Activated T-cell treated with anti-CD3 and anti-CD28 coated beads for 4 hours (primary cell): ENCODE measurements around the gene SLC45A1.
"Not testable (repeated sequence)": the region's sequence is repeated elsewhere in the genome, so short reads cannot be mapped to it uniquely, and the experiment has no call there.

Experiments used
- DNase-seq: peaks from one replicate; pipeline ENCODE4 v3.0.0-alpha.2; 2020

The SLC45A1 gene

DNA sequence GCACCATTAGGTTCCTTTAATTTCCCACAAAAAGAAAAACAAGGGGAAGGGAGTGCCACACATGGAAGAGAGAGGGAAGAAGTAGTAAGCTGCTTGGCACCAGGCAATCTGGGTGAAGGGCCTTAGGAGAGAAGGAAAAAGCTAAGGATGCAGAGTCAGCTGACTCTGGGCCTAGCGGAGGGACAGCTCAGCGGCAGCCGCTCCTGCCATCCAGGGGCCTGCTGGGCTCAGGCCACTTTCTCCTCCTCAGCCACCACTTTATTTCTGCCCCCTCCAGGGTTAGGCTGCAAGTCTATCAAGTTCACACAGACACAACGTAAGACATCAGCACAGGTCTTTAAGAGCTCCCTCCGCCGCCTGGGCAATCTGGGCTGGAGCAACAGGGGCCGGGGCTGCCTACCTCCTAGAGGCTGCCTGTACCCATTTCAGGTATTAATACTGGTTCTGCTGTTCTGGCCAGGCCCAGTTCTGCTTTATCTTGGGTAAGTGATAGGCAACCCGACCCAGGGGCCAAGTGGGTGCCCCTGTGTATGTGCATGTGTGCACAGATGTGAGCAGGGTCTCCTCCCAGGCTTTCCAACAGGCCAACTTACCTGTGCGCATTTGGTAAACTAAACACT is 53.6 kb downstream of the SLC45A1 start:
- no peak for DNase-seq

GRCh38 chr1:8373125-8373524 is 55.2 kb downstream of the SLC45A1 start:
- DNase-seq = no peak

GRCh38 chr1:8373581-8374241 is 55.8 kb downstream of the SLC45A1 start:
- no peak for DNase-seq

DNA sequence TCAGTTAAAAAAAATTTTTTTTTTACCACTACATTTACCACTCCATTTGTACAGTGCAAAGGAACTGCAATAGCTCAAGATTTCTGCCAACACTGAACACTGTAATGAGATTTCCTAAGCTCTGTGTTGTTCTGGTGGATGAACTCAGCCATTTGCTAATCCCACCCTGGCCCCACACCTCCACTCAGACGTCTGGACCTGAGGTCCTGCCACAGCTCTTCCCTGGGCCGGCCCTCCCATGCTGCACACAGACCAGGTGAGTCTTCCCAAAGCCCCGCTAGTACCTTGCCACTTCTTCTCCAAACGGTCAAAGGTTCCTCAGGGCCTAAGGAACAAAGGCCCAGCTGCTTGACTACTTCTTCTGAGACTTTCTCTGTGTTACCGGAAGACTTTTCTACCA is 56.4 kb downstream of the SLC45A1 start:
- DNase-seq = no peak

DNA sequence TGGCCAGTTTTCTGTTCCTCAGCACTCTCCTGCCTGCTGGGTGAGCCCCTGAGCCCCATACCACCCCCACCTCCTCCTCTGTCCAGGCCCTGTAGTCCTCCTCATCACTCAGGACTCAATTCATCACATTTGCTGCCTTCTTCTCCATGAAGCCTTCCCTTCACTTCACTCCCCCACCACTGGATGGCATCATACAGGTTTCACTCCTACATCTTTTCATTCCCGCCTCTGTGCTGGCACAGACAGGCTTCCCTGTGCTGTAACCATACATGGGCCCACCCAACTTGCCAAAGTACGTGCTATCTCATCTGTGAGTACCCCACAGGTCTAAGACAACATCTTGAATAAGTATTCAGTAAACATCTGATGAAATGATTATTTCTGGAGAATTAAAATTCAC is 56.9 kb downstream of the SLC45A1 start:
- DNase-seq = no peak

GRCh38 chr1:8376358-8376840 is 58.5 kb downstream of the SLC45A1 start:
- no peak for DNase-seq

GRCh38 chr1:8377271-8377981 is 59.5 kb downstream of the SLC45A1 start:
- no peak for DNase-seq

GRCh38 chr1:8378178-8378577 is 60.3 kb downstream of the SLC45A1 start:
- no peak for DNase-seq

DNA sequence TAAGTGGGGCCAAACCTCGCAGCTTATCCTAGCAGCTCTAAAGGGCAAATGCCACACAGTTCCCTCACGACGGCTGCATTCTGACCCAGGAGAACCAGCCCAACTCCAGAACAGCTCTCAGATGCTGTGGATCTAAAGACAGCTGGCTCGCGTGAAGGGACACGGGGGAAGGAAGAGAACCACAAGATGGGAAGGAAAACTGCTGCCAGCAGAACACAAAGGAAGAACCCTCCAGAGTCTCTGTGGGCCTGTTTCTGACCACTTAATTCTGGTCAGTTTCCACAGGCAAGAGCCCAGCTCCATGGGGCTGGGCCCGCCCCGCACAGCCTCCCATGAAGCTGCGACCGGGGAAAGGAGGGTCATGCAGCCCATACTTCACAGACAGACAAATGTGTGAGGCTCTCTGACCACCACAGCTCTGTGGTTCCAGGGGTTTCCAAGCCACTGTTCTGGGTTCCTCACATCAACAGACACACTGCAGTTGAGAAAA is 61.1 kb downstream of the SLC45A1 start:
- no peak for DNase-seq

GRCh38 chr1:8379513-8380186 is 61.7 kb downstream of the SLC45A1 start:
- DNase-seq = no peak

DNA sequence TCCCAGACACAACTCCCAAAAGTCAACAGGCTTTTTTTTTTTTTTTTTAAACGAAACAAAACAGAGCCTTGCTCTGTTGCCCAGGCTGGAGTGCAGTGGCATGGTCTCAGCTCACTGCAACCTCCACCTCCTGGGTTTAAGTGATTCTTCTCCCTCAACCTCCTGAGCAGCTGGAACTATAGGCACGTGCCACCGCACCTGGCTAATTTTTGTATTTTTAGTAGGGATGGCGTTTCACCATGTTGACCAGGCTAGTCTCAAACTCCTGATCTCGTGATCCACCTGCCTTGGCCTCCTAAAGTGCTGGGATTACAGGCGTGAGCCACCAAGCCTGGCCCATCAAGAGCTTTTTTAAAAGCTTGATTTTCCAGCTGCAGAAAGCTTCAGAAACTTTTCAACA is 62.4 kb downstream of the SLC45A1 start:
- DNase-seq = not testable (repeated sequence)

DNA sequence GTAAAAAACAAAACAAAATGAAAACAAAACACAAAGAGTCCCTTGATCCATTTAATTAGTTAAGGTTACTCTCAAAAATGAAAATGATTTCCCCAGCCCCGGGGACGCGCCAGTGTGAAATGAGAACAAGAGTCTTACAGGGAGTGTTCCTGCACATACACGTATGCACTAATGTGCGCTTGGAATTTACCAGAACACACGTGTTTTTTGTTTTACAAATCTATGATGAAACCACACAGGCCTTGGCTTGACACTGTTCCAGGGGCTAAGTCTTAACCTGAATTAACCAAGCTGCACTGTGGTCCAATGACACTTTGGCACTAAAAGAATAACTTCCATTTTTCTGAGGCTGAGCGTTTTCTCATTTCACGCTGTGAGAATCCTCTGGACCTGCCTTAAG is 63.7 kb downstream of the SLC45A1 start:
- DNase-seq = no peak

DNA sequence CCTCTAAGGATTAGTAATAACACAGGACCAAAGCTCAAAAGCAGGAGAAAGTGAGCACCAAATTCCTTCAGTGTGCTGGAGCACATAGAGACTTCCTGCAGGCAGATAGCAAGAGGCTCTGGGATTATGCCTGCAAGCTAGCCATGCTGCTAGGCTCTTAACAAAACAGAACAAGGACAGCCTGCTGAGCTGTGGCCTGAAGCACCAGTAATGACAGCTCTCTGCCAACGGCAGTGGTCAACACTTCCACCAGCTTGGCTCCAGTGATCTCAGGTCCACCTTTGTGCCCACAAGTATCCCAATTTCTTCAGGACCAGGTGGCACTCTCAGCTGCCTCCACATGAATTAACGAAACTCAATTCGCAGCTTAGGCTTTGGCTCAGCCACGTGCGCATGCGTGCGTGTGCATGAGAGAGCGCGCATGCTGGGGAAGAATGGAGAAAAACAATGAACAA is 64.2 kb downstream of the SLC45A1 start:
- DNase-seq = no peak

DNA sequence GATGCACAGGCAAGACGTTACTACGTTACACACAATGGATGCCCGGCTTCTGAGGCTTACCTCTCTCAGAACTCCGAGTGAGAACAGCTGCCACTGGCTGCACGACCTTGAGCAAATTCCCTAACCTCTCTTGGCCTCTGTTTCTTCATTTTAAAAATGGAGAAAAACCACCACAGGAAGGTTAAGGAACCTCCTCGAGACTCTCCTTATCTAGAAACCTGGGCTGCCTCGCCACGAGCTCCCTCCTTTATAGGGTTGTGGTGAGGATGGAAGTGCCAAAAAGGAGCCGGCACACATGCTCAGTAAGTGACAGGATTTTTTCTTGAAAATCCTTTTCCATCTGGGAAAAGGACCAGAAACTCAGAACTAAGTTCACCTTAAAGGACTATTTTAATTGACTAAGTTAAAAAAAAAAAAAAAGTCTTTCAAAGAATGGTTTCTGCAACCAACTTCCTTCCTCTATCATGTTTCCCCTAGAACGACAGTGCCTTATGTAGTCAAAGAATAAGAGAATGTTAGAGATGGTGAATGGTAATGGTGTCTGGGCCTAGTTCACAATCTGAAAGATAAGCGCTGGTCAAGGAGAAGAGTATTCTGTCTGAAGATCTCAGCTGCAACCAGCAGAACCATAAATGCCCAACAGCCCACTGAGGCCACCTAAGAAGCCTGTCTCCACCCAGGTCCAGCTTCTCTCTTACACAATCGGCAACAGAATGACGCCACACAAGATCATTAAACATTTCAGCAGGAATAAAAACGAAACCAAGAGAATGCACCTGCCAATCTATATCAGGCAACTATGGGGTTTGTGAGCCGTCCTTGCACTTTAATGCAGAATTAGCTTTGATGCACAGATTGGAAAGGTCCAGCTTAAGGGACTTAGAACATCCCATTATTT is 64.9 kb downstream of the SLC45A1 start:
- no peak for DNase-seq

DNA sequence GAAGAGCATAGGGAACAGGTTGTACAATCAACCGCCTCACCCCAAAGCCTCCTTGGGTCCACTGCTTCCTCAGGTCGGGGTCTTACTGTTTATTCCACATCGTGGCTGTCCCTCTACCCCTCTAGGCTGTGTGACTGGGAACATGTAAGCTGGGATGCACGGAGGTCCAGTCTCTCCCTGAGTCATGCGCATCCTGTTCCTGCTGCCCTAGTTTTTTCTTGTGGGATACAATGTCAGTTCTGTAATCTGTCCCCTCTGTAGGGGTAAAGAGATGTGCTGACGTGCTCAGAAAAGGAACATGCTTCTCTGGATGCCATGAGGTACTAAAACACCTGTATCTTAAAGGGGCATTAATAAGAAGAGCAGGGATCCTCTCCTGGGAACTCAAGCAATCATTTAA is 66.2 kb downstream of the SLC45A1 start:
- DNase-seq = no peak

DNA sequence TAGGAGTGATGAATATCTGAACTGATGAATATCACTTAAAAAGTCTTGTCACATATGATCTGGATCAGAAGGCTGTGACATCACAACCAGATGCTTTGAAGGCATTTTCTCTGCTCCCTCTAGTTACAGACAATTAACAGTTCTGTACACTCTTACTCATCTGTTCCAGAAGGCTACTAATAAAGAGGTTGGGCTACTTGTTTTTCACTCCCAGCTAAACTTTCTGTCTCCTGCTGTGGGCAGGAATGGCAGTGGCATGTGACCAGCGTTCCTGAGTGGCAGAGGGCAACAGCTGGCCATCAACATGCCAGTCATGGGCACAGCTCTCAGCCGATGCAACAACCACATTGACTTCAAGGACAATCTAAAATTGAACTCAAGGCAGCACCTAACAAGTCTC is 66.7 kb downstream of the SLC45A1 start:
- DNase-seq = no peak

- no peak for DNase-seq
Measured at GRCh38 chr1:8386247-8386646, 68.3 kb downstream of the SLC45A1 start.

- no peak for DNase-seq
Measured at GRCh38 chr1:8388732-8389562, 71.0 kb downstream of the SLC45A1 start.

GRCh38 chr1:8389958-8390535 is 72.1 kb downstream of the SLC45A1 start:
- no peak for DNase-seq

GRCh38 chr1:8390707-8391106 is 72.8 kb downstream of the SLC45A1 start:
- no peak for DNase-seq

- no peak for DNase-seq
Measured at GRCh38 chr1:8392522-8392921, 74.6 kb downstream of the SLC45A1 start.
